NCI-H1417 (cell line): Measurements from ENCODE around the gene CARD19.

Experiments used
- DNase-seq, 3 experiments: peaks; one replicate each; lab custom pipeline; 2025; lab: John Stamatoyannopoulos, UW

Gene CARD19

GRCh38 chr9:93161786-93162562 lies 66.0 kb downstream of the CARD19 start:
- DNase-seq: no peak
